ENCODE results near the gene LTF.

DNA sequence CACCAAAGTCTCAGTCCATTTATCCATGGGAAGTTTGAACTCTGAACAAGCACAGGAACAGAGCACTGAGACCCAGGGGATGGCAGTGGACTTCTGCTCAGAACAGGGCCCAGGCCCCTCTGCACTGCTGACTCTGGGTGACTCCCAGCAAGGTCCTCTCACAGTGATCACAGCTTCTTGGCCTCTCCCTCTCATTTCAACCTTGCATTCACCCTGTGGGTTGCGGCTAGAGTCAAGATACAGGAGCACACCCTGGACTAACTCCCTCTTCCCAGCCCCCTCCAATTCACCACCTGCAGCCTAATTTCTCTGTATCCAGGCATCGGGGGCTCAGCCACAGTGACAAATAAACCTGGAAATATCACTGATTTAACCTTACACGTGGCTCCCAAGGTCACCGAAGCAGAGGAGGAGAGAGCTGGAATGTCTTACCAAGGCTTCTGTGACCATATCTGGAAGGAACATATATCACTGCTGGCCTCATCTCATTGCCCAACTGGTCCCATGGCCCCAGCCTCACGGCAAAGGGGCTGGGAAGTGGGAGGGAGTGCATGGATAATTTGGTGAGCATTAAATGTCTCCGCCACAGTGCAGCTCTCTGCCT lies 34.3 kb upstream of the LTF start:
- TF ChIP-seq, protein P1, sequence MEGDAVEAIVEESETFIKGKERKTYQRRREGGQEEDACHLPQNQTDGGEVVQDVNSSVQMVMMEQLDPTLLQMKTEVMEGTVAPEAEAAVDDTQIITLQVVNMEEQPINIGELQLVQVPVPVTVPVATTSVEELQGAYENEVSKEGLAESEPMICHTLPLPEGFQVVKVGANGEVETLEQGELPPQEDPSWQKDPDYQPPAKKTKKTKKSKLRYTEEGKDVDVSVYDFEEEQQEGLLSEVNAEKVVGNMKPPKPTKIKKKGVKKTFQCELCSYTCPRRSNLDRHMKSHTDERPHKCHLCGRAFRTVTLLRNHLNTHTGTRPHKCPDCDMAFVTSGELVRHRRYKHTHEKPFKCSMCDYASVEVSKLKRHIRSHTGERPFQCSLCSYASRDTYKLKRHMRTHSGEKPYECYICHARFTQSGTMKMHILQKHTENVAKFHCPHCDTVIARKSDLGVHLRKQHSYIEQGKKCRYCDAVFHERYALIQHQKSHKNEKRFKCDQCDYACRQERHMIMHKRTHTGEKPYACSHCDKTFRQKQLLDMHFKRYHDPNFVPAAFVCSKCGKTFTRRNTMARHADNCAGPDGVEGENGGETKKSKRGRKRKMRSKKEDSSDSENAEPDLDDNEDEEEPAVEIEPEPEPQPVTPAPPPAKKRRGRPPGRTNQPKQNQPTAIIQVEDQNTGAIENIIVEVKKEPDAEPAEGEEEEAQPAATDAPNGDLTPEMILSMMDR (IDR thresholded peaks at IDR 0.05; ENCODE audit: insufficient read depth, low read length): no peak
- TF ChIP-seq POLR2AphosphoS5 (IDR thresholded peaks at IDR 0.05; ENCODE audit: low read depth) (no peak), GABPA (IDR thresholded peaks at IDR 0.05; ENCODE audit: low read depth) (no peak)
- TF ChIP-seq, protein P2, sequence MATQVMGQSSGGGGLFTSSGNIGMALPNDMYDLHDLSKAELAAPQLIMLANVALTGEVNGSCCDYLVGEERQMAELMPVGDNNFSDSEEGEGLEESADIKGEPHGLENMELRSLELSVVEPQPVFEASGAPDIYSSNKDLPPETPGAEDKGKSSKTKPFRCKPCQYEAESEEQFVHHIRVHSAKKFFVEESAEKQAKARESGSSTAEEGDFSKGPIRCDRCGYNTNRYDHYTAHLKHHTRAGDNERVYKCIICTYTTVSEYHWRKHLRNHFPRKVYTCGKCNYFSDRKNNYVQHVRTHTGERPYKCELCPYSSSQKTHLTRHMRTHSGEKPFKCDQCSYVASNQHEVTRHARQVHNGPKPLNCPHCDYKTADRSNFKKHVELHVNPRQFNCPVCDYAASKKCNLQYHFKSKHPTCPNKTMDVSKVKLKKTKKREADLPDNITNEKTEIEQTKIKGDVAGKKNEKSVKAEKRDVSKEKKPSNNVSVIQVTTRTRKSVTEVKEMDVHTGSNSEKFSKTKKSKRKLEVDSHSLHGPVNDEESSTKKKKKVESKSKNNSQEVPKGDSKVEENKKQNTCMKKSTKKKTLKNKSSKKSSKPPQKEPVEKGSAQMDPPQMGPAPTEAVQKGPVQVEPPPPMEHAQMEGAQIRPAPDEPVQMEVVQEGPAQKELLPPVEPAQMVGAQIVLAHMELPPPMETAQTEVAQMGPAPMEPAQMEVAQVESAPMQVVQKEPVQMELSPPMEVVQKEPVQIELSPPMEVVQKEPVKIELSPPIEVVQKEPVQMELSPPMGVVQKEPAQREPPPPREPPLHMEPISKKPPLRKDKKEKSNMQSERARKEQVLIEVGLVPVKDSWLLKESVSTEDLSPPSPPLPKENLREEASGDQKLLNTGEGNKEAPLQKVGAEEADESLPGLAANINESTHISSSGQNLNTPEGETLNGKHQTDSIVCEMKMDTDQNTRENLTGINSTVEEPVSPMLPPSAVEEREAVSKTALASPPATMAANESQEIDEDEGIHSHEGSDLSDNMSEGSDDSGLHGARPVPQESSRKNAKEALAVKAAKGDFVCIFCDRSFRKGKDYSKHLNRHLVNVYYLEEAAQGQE (IDR thresholded peaks at IDR 0.05; ENCODE audit: insufficient replicate concordance, low read depth): no peak

Measured in HL-60 (cell line).